HG03520 (cell line): ENCODE measurements around the gene C5AR2.
"Not testable (repeated sequence)": the region's sequence is repeated elsewhere in the genome, so short reads cannot be mapped to it uniquely, and the experiment has no call there.

Source experiments
- ATAC-seq: cut with Tn5 transposase; IDR thresholded peaks from one replicate; pipeline ENCODE4 v1.9.1; 2021; ENCODE audit warnings: mild to moderate bottlenecking, moderate library complexity; ENCODE audit not compliant: unreplicated experiment

The C5AR2 gene

DNA sequence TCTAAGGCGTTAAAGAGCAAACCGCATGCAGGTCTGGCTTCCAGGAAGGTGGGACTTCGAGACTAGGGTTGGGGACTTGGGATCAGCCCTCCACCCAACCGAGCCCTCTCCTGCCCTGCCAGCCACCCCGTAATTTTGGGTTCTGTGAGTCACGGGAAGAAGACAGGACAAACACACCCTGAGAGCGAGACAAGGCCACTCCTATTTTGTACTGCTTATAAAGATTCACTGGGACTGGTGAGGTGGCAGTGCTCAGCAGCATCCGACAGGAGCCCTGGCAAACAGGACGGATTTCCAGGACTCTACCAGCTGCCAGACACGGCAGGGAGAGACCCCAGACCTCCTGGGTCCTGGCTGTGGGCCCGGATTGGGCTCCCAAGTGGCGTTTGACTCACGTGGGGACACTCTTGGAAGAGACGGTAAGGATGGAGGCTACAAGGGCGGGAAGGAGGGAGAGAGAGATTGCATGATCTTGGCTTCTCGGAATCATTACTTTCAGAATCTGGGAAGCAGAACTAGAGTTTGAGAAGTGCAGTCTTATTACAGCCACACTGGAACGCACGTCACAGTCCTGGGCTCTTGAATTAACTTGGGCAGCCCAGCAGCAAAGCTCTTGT lies at the start of gene C5AR2:
TSS of gene C5AR2 (plus strand) at position 245 of the 617 bp plus-strand sequence. CDS start 8,625 bp downstream, outside the sequence.
- no peak for ATAC-seq

DNA sequence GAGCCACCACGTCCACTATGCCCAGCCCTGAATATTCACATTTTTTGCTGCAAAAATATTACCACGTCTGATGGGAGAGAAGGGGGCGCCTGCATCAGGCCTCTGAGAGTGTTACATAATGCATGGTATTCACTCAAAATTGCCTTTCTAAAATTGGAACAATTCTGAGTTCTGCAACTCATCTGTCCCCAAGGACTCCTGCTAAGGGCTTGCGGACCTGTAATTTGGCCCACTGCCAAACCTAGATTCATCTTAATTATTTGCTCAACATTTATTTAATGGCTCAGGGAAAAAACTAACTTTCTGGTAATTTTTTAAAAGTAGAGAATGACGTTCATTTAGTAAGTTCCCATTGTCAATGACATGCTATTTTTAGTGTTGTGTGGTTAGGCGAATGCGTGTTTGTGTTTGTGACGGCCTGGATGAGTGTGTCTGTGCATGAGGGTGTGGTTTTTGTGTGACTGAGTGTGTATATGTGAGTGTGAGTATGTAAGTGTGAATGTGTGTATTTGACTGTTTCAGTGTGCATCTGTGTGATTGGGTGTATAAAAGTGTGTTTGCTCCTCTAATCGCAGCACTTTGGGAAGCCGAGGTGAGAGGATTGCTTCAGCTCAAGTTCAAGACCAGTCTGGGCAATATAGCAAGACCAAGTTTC lies 48.4 kb upstream of the C5AR2 start:
- ATAC-seq, result no peak

GRCh38 chr19:47284324-47284899 lies 47.6 kb upstream of the C5AR2 start:
- ATAC-seq, result no peak

DNA sequence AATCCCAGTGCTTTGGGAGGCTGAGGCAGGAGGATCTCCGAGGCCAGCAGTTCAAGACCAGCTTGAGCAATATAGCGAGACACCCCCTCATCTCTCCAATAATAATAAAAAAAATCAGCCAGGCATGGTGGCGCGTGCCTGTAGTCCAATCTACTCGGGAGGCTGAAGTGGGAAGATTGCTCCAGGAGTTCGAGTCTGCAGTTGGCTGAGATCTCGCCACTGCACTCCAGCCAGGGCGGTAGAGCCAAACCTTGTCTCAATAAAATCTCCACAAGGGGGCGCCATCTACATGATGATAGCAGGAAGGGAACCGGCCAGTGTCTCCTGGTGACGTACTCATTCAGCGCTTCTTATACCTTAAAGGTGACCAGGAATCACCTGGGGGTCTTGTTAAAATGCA lies 35.9 kb upstream of the C5AR2 start:
- no peak for ATAC-seq

DNA sequence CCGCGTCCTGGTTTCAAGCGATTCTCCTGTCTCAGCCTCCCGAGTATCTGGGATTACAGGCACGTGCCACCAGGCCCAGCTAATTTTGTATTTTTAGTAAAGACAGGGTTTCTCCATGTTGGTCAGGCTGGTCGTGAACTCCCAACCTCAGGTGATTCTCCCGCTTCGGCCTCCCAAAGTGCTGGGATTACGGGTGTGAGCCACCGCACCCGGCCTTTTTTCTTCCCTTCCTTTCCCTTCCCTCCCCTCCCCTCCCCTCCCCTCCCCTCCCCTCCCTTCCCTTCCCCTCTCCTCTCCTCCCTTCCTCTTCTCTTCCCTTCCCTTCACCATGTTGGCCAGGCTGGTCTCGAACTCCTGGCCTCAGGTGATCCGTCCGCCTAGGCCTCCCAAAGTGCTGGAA lies 31.1 kb upstream of the C5AR2 start:
- ATAC-seq, result not testable (repeated sequence)

DNA sequence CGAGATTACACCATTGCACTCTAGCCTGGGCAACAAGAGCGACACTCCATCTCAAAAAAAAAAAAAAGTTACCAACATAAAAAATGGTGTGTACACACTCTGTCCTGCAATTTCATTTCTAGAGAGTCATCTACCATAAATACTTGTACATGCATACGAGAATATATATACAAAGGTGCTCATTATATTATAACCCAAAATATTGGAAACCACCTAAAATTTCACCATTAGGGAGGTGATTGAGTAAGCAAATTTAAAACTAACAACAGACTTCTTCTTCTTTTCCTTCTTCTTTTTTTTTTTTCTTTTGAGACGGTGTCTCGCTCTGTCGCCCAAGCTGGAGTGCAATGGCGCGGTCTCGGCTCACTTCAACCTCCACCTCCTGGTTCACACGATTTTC lies 29.7 kb upstream of the C5AR2 start:
- ATAC-seq, result no peak

DNA sequence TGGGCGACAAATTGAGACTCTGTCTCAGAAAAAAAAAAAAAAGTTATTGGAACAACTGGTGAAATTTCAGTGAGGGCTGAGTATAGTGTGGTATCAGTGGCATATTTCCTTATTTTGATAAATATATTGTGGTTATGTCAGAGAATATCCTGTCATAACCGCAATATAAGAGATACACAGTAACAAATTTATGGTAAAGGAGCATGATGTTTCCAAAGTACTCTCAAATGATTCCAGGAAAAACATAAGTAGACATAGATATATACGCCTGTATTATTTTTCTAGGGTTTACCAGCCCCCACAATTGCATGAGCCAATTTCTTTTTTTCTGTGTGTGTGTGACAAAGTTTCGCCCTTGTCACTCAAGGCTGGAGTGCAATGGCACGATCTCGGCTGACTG lies 28.0 kb upstream of the C5AR2 start:
- ATAC-seq, result no peak

DNA sequence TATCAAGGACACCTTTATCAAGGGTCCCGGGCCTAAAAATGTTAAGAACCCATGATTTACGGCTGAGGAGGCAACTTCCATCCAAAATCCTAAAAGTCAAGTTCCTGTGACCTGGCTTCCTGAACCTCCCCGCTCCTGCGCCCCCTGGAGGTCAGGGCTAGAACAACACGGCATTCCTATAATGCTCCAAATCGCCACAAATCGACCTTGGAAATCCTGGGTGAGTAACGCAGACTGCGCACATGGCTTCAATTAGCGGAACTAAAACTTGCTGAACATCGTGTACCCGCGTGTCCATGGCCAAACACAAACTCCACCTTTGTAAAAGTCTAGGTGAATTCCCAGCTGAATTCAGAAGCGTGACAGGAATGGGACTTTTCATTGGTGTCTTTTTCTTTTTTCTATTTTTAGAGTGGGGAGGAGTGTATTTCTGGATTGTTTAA lies 26.6 kb upstream of the C5AR2 start:
- no peak for ATAC-seq

DNA sequence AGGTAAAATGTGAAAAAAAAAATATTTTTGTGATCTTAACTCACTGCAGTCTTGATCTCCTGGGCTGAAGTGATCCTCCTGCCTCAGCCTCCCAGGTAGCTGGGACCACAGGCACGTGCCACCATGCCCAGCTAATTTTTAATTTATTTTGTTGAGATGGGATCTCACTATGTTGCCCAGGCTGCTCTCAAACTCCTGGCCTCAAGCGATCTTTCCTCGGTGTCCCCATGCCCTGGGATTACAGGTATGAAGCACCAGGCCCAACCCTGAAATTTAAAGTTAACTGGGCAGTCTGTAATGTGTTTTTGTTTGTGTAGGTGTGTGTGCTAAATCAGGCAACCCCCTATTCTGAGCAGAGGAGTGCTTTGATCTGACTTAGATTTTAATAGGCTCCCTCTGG lies 25.7 kb upstream of the C5AR2 start:
- ATAC-seq, result no peak

GRCh38 chr19:47309038-47309437 lies 22.9 kb upstream of the C5AR2 start:
- no peak for ATAC-seq

DNA sequence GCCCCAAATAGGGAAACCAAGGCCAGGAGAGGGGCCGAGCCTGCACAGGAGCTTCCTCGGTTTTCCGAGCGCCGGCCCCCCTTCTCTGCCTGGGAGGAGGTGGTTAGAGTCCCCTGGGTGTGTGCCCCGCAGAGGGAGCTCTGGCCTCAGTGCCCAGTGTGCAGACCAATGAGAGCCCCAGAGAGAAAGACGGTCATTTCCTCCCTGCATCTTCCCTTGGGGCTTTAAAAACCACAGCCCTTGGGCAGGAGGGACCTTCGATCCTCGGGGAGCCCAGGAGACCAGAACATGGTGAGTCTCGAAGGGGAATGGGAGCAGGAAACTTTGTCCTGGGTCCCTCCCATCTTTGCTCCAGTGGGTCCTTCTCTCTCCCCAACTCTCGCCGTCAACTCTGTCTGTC lies 22.4 kb upstream of the C5AR2 start, which contains the start of gene C5AR1:
TSS of gene C5AR1 (plus strand) at position 254 of the 400 bp plus-strand sequence. CDS start at position 289, 35 bp downstream.
- ATAC-seq, result no peak

DNA sequence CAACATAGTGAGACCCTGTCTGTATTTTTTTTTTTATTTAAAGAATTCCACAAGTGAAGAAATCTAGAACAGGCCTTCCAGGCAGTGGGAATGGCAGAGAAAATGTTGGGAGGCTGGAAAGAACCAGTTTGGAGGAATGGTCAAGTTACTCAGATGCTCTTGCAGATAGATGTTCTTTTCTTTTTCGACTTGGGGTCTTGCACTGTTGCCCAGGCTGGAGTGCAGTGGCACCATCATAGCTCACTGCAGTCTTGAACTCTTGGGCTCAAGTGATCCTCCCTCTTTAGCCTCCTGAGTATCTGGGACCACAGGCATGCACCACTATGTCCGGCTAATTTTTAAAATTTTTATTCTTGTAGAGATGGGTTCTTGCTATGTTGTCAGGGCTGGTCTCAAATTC lies 21.7 kb upstream of the C5AR2 start:
- no peak for ATAC-seq

DNA sequence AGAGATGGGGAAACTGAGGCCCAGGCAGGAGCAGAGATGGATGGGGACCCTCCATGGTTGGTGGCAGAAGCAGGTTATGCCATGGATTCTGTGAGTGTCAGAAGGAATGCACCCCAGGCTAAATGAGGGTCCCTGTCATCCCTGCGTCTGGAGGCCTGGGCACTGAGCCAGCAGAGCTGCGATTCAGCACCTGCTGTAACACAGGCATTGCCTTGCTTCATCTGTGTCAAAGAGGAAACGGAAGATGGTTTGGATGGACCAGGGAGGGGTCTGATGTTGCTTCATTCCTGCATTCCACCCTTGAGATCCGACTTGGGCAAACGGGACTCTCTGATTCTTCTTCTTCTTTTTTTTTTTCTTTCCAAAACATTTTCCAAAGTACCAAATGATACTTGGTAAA lies 21.2 kb upstream of the C5AR2 start:
- no peak for ATAC-seq

DNA sequence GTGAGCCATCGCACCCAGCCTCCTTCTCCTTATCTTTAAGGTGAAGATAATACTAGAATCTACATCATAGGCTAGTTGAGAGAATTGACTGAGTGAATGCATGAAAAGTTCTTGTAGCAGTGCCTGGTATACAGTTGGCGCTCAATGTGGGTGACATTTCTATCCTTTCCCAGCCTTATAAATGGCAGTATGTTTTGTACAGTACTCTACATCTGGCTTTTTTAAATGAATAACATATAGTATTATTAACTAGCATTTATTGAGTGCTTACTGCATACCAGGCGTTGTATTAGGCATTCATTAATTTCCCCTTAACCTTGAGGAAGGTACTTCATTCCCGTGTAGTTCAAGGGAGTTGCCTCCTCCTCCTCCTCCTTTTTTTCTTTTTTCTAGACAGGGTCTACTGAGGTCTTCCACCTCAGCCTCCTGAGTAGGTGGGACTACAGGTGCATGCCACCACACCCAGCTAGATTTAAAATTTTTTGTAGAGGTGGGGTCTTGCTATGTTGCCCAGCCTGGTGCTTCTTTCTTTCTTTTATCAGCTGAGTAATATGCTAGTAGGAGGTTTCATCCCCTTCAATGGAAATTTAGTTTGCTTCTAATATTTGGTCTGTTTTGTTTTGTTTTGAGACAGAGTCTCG lies 19.5 kb upstream of the C5AR2 start:
- ATAC-seq, result no peak

DNA sequence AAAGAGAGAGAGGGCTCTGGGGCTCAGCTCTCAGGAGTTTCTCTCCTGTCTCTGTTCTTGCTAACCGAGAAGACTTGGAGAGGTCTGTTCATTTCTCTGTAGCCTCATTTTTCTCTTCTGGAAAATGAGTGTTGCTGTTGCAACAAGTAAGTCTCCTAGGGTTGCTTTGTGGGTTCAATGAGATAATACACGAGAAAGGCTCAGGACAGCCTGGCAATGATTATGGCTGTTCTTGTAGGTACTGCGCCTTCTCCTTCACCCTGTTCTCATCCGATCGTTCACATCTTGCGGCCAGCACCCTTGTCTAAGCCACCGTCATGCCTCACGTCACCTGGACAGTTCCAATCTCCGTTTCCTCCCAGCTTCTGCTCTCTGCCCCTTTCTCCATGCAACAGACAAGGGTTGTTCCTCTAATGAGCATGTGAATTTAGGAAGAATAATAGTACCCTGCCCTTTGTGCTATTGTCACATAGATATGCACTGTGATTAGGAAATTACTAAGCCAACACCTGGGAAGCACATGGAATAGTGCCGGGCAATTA lies 18.1 kb upstream of the C5AR2 start:
- no peak for ATAC-seq

GRCh38 chr19:47315125-47315821 lies 16.7 kb upstream of the C5AR2 start:
- no peak for ATAC-seq

DNA sequence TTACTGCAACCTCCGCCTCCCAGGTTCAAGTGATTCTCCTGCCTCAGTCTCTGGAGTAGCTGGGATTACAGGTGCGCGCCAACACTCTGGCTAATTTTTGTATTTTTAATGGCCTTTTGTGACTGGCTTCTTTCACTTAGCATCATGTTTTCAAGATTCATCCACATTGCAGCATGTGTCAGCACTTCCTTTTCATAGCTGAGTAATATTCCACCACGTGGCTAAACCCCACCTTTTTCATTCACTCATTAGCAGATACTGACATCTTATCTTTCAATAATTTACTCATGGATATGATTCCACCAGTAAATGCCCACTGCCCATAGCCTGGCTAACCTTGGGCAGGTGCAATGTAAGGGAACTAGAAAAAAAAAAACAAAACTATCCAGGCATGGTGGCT lies 15.5 kb upstream of the C5AR2 start:
- ATAC-seq, result no peak

GRCh38 chr19:47319923-47320871 lies 11.8 kb upstream of the C5AR2 start:
- ATAC-seq, result no peak

GRCh38 chr19:47321630-47322029 lies 10.3 kb upstream of the C5AR2 start:
- no peak for ATAC-seq

DNA sequence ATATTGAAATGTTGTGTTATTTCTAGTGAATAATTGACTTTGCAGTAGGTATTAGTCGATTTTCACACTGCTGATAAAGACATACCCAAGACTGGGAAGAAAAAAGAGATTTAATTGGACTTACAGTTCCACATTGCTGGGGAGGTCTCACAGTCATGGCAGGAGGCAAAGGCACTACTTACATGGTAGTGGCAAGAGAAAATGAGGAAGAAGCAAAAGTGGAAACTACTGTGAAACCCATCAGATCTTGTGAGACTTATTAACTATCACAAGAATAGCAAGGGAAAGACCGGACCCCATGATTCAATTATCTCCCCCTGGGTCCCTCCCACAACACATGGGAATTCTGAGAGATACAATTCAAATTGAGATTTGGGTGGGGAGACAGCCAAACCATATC lies 9.9 kb upstream of the C5AR2 start:
- ATAC-seq, result no peak
